Measurements from ENCODE around the gene GPR21. TPM values are rescaled to one million over a fixed set of nuclear protein-coding genes. Genes with fewer than 3 reads are reported as not detected.

The GPR21 gene
- polyA plus RNA-seq, 1 of the 3 experiments (the other 2 are of a cell fraction) = not detected

GRCh38 chr9:123053711-123054110, 20.2 kb downstream of the GPR21 start:
- Histone ChIP-seq H3K9ac (no peak overlapping the region), H3K36me3 (replicated peaks in 1 of 2; ENCODE audit: control insufficient read depth in 1 of 2, insufficient read depth in 2 of 2, low read length in 1 of 2) (peaks cover 9 to 18% of the 10 kb centered on the region in 2 experiments), H3K27ac (ENCODE audit: low read depth in 2 of 2, low read length in 1 of 2) (no peak overlapping the region), H3K4me3 (ENCODE audit: low read depth in 2 of 2, low read length in 1 of 2) (no peak overlapping the region), H3K4me1 (ENCODE audit: control insufficient read depth in 1 of 2, insufficient read depth in 2 of 2, low read depth in 1 of 2, low read length in 1 of 2) (peaks cover 0 to 20% of the 10 kb centered on the region in 2 experiments; a peak in 2 of 4 replicates), H3K9me2 (no peaks in the 10 kb centered on the region), H4K20me1 (ENCODE audit: insufficient read depth) (no peaks in the 10 kb centered on the region), H3F3A (replicated peaks; ENCODE audit: insufficient read depth) (peaks cover 3% of the 10 kb centered on the region), H2AFZ (ENCODE audit: low read depth) (no peak overlapping the region), H3K27me3 (ENCODE audit: insufficient read depth) (no peaks in the 10 kb centered on the region), H3K9me3 (no peaks in the 10 kb centered on the region), H3K4me2 (no peak overlapping the region), H3K79me2 (ENCODE audit: insufficient read depth) (peaks cover 6% of the 10 kb centered on the region; the same call in 1 of the 2 replicates)
- TF ChIP-seq MAX (IDR thresholded peaks at IDR 0.05; ENCODE audit: low read depth) (no peak), FOXJ3 (CRISPR knock-in tag; IDR thresholded peaks at IDR 0.05) (no peak), REST (IDR thresholded peaks at IDR 0.05; ENCODE audit: low read depth, low read length) (no peak), USF1 (IDR thresholded peaks at IDR 0.05; ENCODE audit: borderline replicate concordance, low read depth) (no peak), ZBTB33 (IDR thresholded peaks at IDR 0.05; ENCODE audit: borderline replicate concordance, low read depth) (no peak), FOSL2 (IDR thresholded peaks at IDR 0.05; ENCODE audit: borderline replicate concordance, low read depth) (no peak), TCF12 (IDR thresholded peaks at IDR 0.05) (no peak), MXI1 (IDR thresholded peaks at IDR 0.05; ENCODE audit: low read depth, low read length) (no peak), PBX3 (IDR thresholded peaks at IDR 0.05) (no peak), GATA2 (CRISPR knock-in tag; IDR thresholded peaks at IDR 0.05) (no peak), EP300 (IDR thresholded peaks at IDR 0.05; ENCODE audit: borderline replicate concordance in 1 of 2, low read depth in 1 of 2, low read length in 1 of 2) (no peak), NRF1 (IDR thresholded peaks at IDR 0.05; ENCODE audit: low read depth, low read length) (no peak), IRF3 (IDR thresholded peaks at IDR 0.05; ENCODE audit: low read depth, low read length) (no peak)
- ChIA-PET CTCF (interaction anchor here (1.6 kb wide), 1 partner anchor 24 kb away, joined by 3 read pairs; no protein-coding TSS in a partner anchor), POLR2A (no interaction called here)
- WGBS (ENCODE audit: low lambda C conversion rate) = 64% methylated on average over 2 of the region's 2 CpGs
- DNase-seq = no peak
